GM19023 (cell line): ENCODE results near the gene TENM3.
"Not testable (repeated sequence)": the region's sequence is repeated elsewhere in the genome, so short reads cannot be mapped to it uniquely, and the experiment has no call there.

Source experiments
- ATAC-seq: cut with Tn5 transposase; IDR thresholded peaks from one replicate; pipeline ENCODE4 v1.9.1; 2021; ENCODE audit warnings: mild to moderate bottlenecking, moderate library complexity; ENCODE audit not compliant: unreplicated experiment

The TENM3 gene

DNA sequence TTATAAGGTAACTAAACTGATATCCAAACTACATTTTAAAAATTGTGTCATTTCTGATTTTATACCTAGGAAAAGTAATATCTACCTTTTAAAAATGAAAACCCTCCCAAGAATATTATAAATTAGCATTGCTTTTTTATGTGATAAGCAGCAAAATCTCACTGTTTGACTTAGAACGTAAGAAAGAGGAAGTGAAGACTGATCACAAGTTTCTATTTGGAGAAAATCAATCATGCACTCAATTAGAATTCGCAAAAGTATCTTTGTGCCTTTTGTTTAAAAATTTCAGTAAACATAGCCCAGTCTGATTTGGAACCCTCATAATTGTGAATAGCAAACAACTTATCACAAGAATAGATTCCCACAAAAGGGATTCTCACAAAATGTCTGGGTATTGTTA is 142.7 kb downstream of the TENM3 start:
- no peak for ATAC-seq

DNA sequence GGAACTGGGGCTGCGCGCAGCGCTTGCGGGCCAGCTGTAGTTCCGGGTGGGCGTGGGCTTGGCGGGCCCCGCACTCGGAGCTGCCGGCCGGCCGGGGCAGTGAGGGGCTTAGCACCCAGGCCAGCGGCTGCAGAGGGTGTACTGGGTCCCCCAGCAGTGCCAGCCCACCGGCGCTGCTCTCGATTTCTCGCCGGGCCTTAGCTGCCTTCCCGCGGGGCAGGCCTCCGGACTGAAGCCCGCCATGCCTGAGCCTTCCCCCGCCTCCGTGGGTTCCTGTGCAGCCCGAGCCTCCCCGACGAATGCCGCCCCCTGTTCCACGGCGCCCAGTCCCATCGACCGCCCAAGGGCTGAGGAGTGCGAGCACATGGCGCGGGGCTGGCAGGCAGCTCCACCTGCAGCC is 143.4 kb downstream of the TENM3 start:
- not testable (repeated sequence) for ATAC-seq

DNA sequence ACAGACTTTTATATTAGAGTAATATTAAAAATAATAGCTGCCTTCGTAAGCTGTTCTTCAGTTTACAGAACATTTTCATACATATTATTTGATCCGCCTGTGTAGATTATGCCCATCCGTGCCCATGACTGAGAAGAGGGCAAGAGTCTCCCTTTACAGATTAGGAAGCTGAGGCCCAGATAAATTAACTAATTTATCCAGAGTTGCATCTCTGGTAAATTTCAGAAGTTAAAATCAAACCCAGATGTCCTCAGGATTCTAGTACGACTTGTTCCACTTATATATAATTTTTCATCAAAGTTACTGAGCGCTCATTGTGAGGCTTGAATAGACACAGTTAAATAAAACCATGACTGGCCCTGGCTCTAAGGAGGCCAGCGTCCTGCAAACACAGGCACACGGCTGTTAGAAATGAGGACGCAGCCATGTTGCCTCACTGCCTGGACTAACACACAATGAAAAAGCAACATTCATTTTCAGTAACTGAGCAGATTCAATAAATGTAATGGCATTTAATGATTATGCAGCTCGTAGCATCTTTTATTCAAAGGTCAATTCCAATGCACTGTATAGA is 148.0 kb downstream of the TENM3 start:
- ATAC-seq = no peak

DNA sequence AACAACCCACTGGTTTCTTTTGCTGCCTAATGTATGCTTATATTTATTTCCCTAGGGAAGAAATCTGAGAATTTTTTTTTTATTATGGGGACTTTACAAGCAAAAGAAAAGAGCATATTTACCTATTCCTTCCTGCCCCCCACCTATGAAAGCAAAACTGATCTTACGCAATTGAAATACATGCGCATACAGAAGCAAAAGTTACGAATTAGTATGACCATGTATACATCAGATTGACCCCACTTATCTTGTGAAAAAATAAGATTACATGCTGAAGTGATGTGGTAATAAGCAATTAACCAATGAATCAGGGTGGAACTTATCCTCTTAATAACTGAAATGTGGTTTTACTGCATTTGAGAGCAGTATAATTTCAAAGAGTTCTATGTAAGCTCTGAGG is 151.0 kb downstream of the TENM3 start:
- no peak for ATAC-seq

DNA sequence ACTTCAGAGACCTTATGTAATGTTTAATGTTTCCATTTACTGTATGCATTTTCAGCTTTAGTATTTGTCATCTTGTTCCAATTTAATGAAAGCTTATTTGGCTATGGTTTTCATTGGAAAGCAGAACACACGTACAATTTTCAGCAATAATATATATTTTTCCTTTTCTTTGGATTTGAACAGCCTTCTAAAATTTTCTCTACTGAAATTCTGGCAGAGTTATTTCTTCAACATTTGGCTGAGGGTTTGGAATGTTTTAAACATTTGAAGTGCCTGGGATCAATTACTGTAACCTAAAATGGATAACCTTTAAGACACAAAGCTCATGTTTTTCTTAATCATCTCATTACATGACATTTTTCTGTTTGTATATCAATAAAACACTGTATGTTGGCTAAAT is 156.9 kb downstream of the TENM3 start:
- ATAC-seq = no peak

DNA sequence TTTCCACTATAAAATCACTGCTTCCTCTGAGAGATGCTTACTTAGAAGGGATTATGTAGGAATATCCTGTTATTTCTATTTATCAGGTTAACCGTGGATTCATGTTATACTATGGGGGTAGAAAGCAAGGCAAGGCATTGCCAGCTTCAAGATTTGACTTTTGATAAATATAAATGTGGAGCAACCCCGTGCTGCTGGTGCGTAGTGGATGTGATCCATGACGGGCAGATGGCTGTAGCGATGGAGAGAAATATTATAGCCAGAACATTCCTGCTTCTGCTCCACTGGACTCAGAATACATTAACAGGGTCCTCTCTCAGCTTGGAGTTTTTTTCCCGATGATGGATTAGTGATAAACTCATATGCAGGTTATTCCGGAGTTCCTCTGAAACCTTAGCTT is 157.6 kb downstream of the TENM3 start:
- ATAC-seq = no peak

DNA sequence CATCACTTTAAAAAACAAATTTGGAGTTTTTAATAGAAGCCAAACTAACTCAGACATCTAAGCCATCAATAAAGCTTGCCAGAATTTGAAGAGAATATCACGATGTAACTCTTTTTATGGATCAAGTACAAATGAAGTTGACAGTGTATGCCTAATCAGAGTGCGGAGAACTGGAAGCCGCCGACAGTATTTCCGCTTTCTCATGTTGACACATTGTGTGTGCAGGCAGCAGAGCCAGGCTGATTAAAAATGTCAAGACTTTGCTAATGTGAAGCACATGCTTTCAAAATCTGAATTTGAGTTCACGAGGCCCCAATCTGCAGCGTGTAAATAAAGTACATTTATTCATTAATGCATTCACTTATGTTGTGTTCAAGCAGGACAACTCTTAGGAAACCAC is 161.2 kb downstream of the TENM3 start:
- ATAC-seq = no peak

DNA sequence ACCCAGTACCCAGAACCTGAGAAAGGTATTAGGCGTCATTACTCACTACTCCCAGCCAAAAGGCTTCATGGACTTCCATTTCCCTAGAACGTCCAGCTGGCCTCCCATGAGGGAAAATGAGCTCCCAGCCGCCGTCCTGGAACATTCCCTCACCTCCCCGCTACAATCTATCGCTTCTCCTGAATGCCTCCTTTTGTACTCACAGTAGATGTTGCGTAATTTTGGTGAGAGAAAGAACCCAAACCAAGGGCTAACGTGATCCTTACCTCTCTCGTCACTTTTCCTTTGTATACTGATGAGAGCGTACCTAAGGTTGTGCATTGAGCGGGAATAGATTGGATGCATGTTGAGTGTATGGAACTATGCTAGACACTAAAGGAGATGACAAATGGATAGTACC is 161.9 kb downstream of the TENM3 start:
- ATAC-seq = no peak

DNA sequence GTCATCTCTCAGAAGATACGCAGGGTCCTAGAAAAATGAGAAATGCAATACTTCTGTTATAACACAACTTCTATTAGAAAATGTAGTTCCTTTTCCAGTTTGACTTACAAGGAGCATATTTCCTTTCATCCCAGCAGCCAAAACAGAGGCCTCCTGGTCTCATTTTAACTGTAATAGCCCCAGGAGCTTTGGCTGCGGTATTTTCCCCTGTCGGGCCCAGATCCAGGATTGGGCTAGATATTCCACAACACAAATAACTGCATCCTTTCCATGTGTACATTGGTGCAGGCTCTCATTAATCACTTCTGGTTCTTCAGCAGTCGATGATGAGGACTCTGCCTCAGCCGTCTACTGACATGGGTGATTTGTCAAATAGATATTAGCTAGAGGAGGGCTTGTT is 166.1 kb downstream of the TENM3 start:
- ATAC-seq = no peak

DNA sequence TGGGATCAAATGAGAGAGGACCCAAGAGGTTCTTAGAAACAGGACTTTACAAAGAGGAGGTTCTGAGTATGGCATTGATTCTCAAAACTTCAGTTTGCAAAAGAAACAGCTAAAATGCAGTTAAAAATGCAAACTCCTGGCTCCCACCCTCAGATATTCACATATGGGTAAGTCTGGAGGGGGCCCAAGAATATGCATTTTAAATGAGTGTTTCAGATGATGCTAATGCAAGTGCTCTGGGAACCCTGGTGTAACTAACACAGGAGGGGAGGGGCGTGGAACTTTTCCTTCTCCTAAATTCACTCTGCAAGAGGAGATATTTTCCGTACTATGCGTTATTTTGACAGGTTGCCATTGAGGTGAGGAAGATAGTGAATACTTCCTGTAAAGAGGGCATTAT is 168.2 kb downstream of the TENM3 start:
- no peak for ATAC-seq

DNA sequence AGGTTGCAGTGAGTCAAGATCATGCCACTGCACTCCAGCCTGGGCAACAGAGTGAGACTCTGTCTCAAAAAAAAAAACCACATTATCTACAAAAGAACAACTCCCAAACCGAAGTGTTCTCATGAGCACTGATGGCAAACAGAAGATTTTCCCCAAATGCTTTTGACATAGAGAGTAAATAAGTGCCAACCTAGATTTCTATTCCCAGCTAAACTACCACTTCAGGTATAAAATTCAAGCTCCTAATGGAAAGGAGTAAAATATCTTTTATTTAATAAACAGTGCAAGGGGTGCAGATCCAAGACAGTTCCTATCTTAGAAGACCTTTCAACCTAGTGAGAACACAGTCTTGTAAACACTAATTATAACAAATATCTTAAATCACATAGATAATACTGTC is 170.3 kb downstream of the TENM3 start:
- ATAC-seq = no peak

DNA sequence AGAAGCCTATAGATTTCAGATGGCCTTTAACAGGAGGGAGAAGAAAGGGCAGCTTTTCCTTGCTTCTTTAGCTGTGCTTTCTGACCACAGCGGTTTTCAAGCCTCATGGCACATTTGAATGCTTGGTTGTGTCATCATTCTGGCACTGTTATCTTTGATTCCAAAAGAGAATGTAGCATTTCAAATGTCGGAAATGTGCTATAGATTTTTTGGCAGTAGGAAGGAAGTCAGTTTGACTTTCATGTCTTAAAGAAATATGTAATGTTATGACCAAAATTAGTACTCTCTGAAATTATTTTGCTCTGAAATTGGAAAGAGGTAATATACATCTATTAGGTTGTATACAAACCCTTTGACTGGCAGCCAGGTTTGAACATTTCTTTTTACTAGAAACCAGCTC is 171.9 kb downstream of the TENM3 start:
- ATAC-seq = no peak

DNA sequence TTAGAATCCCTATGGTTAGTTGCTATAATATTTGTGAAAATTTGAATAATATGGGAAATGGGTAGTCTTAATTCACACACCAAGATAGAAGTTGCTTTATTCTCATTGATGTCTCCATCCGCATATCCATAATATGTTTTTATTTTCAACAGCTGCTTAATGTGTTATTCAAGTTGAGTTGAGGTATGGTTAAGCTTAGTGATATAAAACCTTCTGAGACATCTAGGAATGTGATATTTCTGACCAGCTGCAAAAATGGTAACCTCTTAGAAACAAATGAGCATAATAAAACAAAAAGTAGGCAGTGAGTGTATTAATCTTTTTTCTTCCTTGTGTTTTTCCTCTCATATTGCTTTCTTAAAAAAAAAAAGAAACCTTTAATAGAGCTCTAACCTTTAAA is 172.9 kb downstream of the TENM3 start:
- ATAC-seq = no peak

DNA sequence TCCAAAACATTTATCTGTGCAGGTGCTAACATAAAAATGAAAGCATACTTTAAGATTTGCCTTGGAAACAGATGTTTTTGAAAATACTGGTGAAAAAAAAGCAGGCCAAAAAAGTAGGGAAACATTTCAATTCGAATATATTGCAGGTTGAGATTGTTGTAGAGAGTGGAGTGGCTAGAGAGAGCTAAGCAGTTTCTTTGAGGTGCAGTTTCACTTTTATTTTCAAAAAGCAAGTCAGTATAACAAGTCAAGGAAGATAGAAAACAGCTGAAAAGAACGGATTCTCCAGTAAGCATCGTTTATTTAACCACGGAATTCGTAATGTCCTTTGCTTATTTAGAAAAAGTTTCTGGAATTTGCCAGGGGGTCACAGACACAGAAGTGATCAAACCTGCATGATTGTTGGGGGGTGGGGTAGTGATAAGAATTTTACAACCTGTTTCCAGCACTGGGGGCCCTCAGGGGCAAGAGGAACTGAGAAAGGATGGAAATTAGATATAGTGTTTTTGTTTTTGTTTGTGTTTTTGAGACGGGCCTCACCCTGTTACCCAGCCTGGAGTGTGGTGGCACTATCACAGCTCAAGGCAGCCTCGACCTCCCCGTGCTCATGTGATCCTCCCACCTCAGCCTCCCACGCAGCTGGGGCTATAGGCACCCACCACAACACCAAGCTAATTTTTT is 175.0 kb downstream of the TENM3 start:
- ATAC-seq = no peak

DNA sequence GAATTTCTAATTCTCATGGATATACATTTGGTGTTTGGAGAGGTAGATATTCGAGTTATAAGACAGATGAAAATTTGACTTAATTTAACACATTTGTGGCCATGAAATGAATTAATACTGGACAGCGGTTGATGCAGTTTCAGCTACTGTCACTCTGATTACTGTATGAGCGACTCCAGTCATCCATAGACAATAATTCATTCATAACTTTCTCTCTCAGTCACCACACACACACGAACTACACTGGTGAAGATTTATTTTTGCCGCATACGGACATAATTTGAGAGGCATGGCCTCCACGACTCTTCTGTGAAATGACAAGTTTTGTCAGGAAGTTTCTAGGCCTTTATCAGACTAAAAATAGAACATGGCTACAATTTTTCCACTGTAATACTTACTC is 177.0 kb downstream of the TENM3 start:
- ATAC-seq = no peak

DNA sequence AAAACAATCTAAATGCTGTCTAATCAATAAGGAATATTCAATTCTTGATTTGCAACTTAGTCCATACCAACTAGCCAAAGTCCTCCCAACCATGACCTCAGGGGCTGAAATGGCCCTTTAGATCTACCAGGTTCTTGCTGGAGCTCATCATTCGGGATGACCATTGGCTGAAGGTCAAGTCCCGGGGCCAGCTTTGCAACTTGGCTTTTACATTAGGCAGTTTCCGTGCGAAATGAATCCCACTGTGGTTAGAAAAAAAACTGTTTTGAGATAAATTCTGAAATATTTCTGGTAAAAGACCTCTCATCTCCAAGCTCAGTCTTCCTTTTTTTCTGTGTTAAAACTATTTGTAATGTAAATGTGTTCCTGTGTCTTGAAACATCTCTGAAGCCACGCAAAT is 178.6 kb downstream of the TENM3 start:
- ATAC-seq = no peak

DNA sequence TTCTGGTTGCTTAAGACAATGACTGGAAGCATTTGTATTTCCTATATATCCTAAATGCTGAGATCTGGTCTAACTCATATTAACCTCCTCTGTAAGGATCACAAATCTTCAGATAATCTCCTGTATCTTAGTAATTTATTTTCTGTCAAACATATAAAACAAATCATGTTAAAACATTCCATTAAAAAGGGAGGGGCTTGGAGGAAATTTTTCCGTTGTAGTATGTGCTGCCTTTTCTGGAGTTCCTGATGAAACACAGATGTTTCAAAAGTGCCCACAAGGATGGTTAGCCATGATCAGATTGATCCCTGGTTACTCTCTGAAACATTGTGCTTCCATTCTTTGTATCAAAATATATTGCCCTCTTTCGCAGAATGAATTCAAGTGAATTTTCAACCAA is 182.1 kb downstream of the TENM3 start:
- no peak for ATAC-seq

DNA sequence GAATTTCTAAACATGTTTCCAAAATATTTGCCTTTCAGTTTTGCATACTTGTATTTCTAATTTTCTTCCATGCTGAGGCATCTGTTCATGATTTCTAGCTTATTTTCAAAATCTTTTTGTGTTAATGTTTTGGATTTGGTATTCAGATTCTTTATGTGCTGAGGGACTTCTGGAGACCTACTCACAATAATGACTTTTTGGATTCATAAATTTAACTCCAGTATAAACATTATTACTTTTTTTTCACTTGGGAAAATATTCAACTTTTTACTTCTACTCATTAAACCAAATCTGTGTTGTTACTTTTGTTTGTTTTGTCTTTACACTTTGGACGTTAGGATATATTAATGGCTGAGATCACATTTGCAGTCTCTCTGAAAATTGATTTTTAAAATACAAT is 183.7 kb downstream of the TENM3 start:
- no peak for ATAC-seq

DNA sequence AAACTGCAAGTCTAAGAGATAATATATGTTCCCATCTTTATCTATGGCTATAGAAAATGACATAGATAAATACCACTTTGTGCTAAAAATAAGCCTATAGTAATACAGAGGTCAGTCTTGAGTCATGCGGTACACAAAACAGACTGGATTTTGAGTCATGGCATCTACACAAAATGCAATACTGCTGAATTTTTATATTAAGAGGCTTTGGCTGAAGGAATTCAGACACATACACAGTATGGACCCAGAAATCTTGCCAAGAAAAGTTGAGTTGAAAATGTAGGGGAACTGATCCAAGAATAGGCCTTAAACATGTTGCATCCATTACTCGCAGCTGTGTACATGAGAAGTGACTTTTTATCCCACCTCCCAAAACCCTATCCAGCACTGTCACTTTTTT is 184.4 kb downstream of the TENM3 start:
- ATAC-seq = no peak

DNA sequence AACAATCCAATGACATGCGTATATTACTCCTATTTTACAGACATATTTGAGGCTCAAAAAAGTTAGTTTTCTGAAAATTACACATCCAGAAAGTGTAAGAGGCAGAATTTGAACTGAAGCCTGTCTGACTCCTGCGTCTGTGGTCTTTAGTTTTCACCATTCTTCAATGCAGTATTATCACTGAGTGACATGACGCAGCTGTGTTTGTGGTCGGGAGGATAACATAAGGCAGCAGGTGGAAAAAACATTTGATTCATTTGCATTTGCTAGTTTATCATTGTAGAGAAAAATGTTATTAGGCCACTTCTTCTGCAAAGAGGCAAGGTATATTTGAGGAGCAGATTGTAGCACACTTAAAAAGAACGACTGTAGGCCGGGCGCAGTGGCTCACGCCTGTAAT is 186.7 kb downstream of the TENM3 start:
- no peak for ATAC-seq

DNA sequence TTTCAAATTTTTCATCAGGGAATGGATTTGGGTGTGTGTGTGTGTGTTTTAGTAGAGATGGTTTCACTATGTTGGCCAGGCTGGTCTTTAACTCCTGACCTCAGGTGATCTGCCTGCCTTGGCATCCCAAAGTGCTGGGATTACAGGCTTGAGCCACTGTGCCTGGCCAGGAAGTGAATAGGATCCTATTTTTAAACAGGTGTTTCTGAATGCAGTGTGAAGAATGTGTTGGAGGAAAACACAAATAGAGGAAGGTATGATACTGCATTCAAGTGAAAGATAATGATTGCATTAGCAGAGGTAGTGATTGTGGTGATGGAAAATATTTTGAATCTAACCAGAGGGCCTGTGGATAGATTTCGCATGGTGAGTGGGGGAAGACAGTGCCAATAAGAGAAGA is 189.6 kb downstream of the TENM3 start:
- no peak for ATAC-seq

DNA sequence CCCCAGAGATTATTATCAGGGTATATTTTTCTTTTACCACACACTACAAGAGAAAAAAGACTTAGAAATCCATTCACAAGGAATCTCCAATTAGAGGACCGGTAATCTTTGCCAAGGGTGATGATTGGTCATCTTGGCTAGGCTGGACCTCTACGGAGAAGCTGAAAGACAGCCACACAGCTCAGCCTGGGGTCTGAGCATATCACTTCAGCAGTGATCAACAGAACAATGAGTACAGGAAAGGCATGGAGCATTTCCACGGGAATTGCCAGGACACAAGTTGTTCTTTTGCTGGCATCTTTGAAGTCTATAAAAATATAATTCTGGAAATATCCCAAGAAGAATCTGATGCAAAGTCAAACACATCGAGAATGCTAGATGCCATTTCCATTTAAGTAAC is 191.5 kb downstream of the TENM3 start:
- no peak for ATAC-seq

DNA sequence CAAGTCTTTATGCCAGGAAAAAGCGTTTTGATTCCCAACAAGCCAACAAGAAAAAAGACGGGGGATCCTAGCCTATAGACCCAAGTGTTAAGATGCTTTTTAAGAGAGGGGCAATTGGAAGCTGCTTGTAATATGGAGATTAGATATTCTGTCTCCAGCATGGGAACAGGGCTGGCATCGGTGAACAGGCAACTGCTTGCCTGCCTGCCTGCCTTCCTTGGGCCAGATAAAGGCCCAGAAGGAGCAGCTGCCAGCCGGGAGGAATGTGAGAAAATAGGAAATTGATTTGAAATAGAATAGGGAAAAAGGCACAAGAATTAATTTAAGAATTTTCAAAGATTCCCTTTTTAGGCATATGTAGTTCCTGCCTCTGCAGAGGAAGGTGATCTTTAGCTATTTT is 192.2 kb downstream of the TENM3 start:
- no peak for ATAC-seq
